Naive thymus-derived CD4-positive, alpha-beta T cell (primary cell): Measurements from ENCODE around the gene ZCCHC8. TPM values are rescaled to one million over a fixed set of nuclear protein-coding genes. Genes with fewer than 3 reads are reported as not detected.
"Not testable (repeated sequence)": the region's sequence is repeated elsewhere in the genome, so short reads cannot be mapped to it uniquely, and the experiment has no call there.

Experiments used
- ATAC-seq: fragments of 150-1000 bp; cut with Tn5 transposase; 2 replicates; pipeline ENCODE4 v1.10.0; 2021; ENCODE audit warnings: mild to moderate bottlenecking, moderate library complexity
- CTCF ChIA-PET: fragments of 350-600 bp; sonication (Branson Sonifier 250); formaldehyde crosslinking; loops from one replicate; lab custom pipeline; 2021; ENCODE audit warnings: antibody characterized with exemption; lab: Charles Lee
- POLR2A ChIA-PET: fragments of 350-600 bp; sonication (Branson Sonifier 250); formaldehyde crosslinking; loops from one replicate; lab custom pipeline; 2021; ENCODE audit warnings: antibody characterized with exemption, inconsistent platforms; lab: Charles Lee
- DNase-seq, 9 donors: peaks; one replicate each; pipeline versions ENCODE4 v3.0.0 to v3.0.0-alpha.2; 2020 to 2022; ENCODE audit warnings: mixed read lengths in 1 of 9
- H3K27ac ChIP-seq: one replicate; pipeline ENCODE4 v1.7.0; 2013; ENCODE audit warnings: mild to moderate bottlenecking, low read depth, low read length, moderate library complexity
- H3K27me3 ChIP-seq, 2 donors: one replicate each; pipeline ENCODE4 v1.7.0; 2013; ENCODE audit warnings: low read length in 2 of 2, mild to moderate bottlenecking in 2 of 2, moderate library complexity in 2 of 2; ENCODE audit not compliant: control insufficient read depth in 2 of 2, insufficient read depth in 2 of 2
- H3K36me3 ChIP-seq, 3 experiments: 1 replicate in 2 of 3; 2 replicates in 1 of 3; pipeline ENCODE4 v1.7.0; 2013; ENCODE audit warnings: low read length in 3 of 3, mild to moderate bottlenecking in 3 of 3, moderate library complexity in 1 of 3; ENCODE audit not compliant: insufficient read depth in 3 of 3, control insufficient read depth in 2 of 3
- H3K4me1 ChIP-seq, 2 donors: one replicate each; pipeline ENCODE4 v1.7.0; 2013; ENCODE audit warnings: low read length in 2 of 2, mild to moderate bottlenecking in 2 of 2, moderate library complexity in 1 of 2; ENCODE audit not compliant: control insufficient read depth in 2 of 2, insufficient read depth in 2 of 2
- H3K4me3 ChIP-seq: 2 replicates; pipeline ENCODE4 v1.7.0; 2013; ENCODE audit warnings: mild to moderate bottlenecking, low read length
- H3K9me3 ChIP-seq, 3 experiments: 1 replicate in 2 of 3; 2 replicates in 1 of 3; pipeline ENCODE4 v1.7.0; 2013; ENCODE audit warnings: low read length in 3 of 3; ENCODE audit not compliant: control insufficient read depth in 2 of 3
- H3K27ac Mint-ChIP-seq, 9 donors: one replicate each; pipeline ENCODE4 v1.8.0; 2020 to 2022; ENCODE audit warnings: mixed read lengths in 9 of 9, mild to moderate bottlenecking in 8 of 9, moderate library complexity in 5 of 9, inconsistent platforms in 2 of 9
- H3K27me3 Mint-ChIP-seq, 5 donors: one replicate each; pipeline ENCODE4 v1.8.0; 2021 to 2022; ENCODE audit warnings: mixed read lengths in 5 of 5, mild to moderate bottlenecking in 1 of 5
- H3K36me3 Mint-ChIP-seq, 5 donors: one replicate each; pipeline ENCODE4 v1.8.0; 2020 to 2022; ENCODE audit warnings: mixed read lengths in 5 of 5, mild to moderate bottlenecking in 3 of 5, inconsistent platforms in 1 of 5
- H3K4me1 Mint-ChIP-seq, 7 donors: one replicate each; pipeline ENCODE4 v1.8.0; 2020 to 2022; ENCODE audit warnings: mixed read lengths in 7 of 7, mild to moderate bottlenecking in 3 of 7, inconsistent platforms in 1 of 7
- H3K4me3 Mint-ChIP-seq, 10 donors: one replicate each; pipeline ENCODE4 v1.8.0; 2020 to 2022; ENCODE audit warnings: mild to moderate bottlenecking in 10 of 10, mixed read lengths in 10 of 10, moderate library complexity in 6 of 10, inconsistent platforms in 2 of 10
- H3K9me3 Mint-ChIP-seq, 11 donors: one replicate each; pipeline ENCODE4 v1.8.0; 2020 to 2022; ENCODE audit warnings: mixed read lengths in 11 of 11, mild to moderate bottlenecking in 4 of 11, inconsistent platforms in 1 of 11, moderate library complexity in 1 of 11
- intact Hi-C, 2 donors: fragments of 100-400 bp; cut with micrococcal nuclease; formaldehyde crosslinking; loops; one replicate each; pipeline ENCODE4 v1.15.1; 2023
- polyA plus RNA-seq, 2 donors: library from polyadenylated mRNA; unstranded; fragments of 300-500 nt; fragmentation: Illumina TruSeq; gene quantifications; one replicate each; pipeline ENCODE4 v1.2.3, GENCODE V29; 2021
- total RNA-seq, 6 experiments: library from RNA in 5 of 6; stranded (reverse) in 5 of 6; gene quantifications; 1 replicate in 5 of 6; 2 replicates in 1 of 6; pipeline ENCODE4 v1.2.3 and lab custom pipeline; 2021 to 2026

Gene ZCCHC8
- total and polyA plus RNA-seq, 7 experiments from 2014 or later, result 10.6 to 54.0 (median 45.1) TPM

DNA sequence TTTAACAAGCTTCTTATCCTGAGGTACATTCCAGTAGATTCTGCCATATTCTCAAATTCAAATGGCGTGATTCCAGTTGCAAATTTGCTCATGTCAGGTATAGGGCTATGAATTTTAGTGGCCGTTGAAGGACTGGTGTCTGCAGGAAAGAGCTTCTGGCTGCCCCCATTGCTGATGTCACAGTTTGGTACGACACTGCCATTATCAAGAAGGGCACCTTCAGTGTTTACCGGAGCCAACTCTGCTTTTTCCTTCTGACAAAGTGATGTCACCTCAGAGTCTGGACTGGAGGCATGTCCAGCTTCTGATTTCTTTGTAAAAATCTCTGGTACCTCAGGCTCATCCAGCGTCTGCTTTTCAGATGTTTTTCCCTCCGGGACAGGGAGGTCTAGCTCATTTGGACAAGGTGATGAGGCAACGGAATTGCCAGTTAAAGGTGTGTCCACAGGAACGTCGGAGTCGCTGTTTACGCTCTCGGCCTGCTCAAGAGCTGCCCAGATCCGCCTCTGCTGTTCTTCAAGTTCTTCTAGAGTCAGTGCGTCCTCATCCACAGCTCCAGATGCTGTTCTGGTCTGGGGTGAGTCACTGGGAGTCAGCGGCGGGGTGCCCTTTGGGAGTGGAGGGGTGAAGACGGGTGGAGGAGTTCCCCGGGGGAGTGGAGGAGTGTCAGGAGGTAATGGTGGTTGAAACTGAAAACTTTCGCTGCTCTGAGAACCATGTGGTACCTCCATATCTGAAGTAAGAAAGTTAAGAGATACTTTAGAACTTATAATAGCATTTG lies 27.0 kb downstream of the ZCCHC8 start:
- H3K9me3 ChIP-seq, result no peaks in the 10 kb centered on the region
- peaks cover 14 to 38% (median 19%) of the 10 kb centered on the region in 5 donors for H3K36me3 Mint-ChIP-seq
- H3K4me1 Mint-ChIP-seq, result peaks cover 1 to 23% (median 8%) of the 10 kb centered on the region in 7 donors
- no peak overlapping the region for H3K4me3 ChIP-seq
- intact Hi-C loops, result loop anchor here in 1 of 2 donors (10.0 kb wide), 1 partner anchor 139 kb away; no protein-coding TSS in a partner anchor
- no peaks in the 10 kb centered on the region for H3K27me3 Mint-ChIP-seq
- no peak for ATAC-seq
- POLR2A ChIA-PET, result interaction anchor here (1.5 to 4.0 kb wide), 2 partner anchors 53 to 74 kb away, joined by 6 to 40 read pairs; partner anchors contain the start of genes KNTC1 and RSRC2
- H3K27ac ChIP-seq, result no peak overlapping the region
- peak overlapping the region in 2 of 9 donors; percentile 33 to 65 for H3K27ac Mint-ChIP-seq
- CTCF ChIA-PET, result interaction anchor here (0.6 to 6.9 kb wide), 8 partner anchors 21 to 711 kb away, joined by 3 to 223 read pairs (median 3); partner anchors contain the start of genes CLIP1 and DENR
- H3K27me3 ChIP-seq, result no peaks in the 10 kb centered on the region
- no peaks in the 10 kb centered on the region for H3K9me3 Mint-ChIP-seq
- H3K36me3 ChIP-seq, result peaks cover 0 to 53% (median 8%) of the 10 kb centered on the region in 3 experiments
- H3K4me1 ChIP-seq, result no peaks in the 10 kb centered on the region
- peak in 1 of 9 donors; percentile 70 for DNase-seq
- no peak overlapping the region for H3K4me3 Mint-ChIP-seq

DNA sequence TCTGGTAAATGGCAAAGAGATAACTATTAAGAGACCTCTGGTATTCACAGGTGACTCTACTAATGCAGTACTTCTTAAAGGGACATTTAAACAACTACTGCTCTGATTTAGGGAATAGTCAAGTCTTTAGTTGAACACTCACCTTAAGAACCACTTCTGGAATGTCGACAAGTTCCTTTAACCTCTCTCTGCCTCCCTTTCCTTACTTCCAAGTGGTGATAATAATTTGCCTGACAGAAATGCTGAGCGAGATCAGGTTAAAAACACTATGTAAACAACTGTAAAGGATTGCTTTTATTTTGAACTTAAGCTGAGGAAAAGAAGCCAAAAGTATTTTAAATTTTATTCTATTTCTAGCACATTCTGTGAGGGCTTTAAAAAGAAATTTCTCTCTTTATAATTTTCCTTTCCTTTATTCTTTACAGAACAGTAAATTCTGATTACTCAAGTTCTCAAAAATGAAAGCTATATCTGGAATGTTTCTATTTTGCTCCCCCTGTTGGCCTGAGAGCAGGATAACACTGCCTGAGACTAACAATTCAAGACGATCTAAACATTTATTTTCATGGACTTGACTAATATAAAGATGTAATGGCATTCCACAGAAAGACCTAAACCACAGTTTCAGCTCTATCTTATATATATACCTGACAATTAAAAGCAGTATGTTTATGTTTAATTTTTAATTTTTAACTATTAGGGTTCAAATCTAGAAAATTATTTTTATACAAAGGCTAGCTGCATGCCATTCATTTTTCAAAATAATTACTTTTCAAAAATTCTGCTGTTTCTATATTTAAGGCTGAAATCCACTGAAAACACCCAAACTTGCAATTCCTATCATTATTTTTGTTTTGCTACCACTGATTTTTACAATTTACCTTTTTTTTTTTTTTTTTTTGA lies 29.2 kb downstream of the ZCCHC8 start:
- H3K36me3 ChIP-seq, result peaks cover 0 to 32% (median 8%) of the 10 kb centered on the region in 3 experiments
- no peaks in the 10 kb centered on the region for H3K27me3 ChIP-seq
- H3K9me3 ChIP-seq, result no peaks in the 10 kb centered on the region
- ATAC-seq, result peak; percentile 86
- no peak overlapping the region for H3K4me3 ChIP-seq
- H3K4me1 ChIP-seq, result no peaks in the 10 kb centered on the region
- no peak overlapping the region for H3K27ac ChIP-seq
- DNase-seq, result peak in 7 of 9 donors; percentile 26 to 68 (median 64)
- peaks cover 5 to 25% (median 9%) of the 10 kb centered on the region in 5 donors for H3K36me3 Mint-ChIP-seq
- ChIA-PET CTCF (interaction anchor here (0.5 to 6.9 kb wide), 23 partner anchors 9 to 1470 kb away, joined by 3 to 223 read pairs (median 4); partner anchors contain the start of gene CLIP1), POLR2A (interaction anchor here (0.6 to 4.0 kb wide), 7 partner anchors 13 to 373 kb away, joined by 3 to 40 read pairs (median 3); no protein-coding TSS in a partner anchor)
- no peak overlapping the region for H3K4me3 Mint-ChIP-seq
- intact Hi-C loops, result loop anchor here (1.0 to 10.0 kb wide), 6 partner anchors 18 to 137 kb away; partner anchors contain the start of gene CLIP1 (in 1 of the 2)
- peak overlapping the region in 8 of 9 donors; percentile 5 to 77 (median 46) for H3K27ac Mint-ChIP-seq
- H3K9me3 Mint-ChIP-seq, result no peaks in the 10 kb centered on the region
- no peaks in the 10 kb centered on the region for H3K27me3 Mint-ChIP-seq
- H3K4me1 Mint-ChIP-seq, result peaks cover 1 to 23% (median 8%) of the 10 kb centered on the region in 7 donors

DNA sequence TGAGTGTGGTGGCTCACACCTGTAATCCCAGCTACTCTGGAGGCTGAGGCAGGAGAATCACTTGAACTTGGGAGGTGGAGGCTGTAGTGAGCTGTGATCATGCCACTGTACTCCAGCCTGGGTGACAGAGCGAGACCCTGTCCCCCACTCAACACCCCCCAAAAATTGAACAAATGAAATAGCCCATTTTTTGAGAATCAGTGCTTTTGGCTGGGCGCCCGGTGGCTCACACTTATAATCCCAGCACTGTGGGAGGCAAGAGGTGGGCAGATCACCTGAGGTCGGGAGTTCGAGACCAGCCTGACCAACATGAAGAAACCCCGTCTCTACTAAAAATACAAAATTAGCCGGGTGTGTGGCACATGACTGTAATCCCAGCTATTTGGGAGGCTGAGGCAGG lies 30.2 kb downstream of the ZCCHC8 start:
- H3K9me3 Mint-ChIP-seq, result not testable (repeated sequence)
- peak overlapping the region in 1 of 9 donors; percentile 46 for H3K27ac Mint-ChIP-seq
- CTCF ChIA-PET, result interaction anchor here (0.7 to 6.9 kb wide), 8 partner anchors 18 to 1469 kb away, joined by 3 to 223 read pairs (median 4); partner anchors contain the start of gene CLIP1

DNA sequence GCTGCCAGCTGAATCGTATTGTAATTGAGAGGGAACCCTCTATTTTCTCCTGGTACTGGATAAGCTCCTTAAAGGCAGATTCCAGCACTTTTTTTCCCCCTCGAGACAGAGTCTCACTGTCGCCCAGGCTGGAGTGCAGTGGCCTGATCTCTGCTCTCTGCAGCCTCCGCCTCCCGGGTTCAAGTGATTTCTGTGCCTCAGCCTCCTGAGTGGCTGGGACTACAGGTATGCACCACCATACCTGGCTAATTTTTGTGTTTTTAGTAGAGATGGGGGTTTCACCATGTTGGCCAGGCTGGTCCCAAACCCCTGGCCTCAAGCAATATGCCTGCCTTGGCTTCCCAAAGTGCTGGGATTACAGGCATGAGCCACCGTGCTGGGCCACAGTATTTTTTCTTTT lies 30.9 kb downstream of the ZCCHC8 start:
- H3K27me3 Mint-ChIP-seq, H3K4me3 ChIP-seq, H3K9me3 Mint-ChIP-seq, H3K4me3 Mint-ChIP-seq, H3K9me3 ChIP-seq, DNase-seq, ATAC-seq, H3K4me1 ChIP-seq, H3K27me3 ChIP-seq, H3K27ac ChIP-seq: not testable (repeated sequence)
- Mint-ChIP-seq H3K36me3 (peaks cover 0 to 11% (median 0%) of the 10 kb centered on the region in 5 donors), H3K4me1 (peaks cover 0 to 14% (median 8%) of the 10 kb centered on the region in 7 donors), H3K27ac (peak overlapping the region in 1 of 9 donors; percentile 62)
- ChIA-PET POLR2A (interaction anchor here (4.0 kb wide), 1 partner anchor 70 kb away, joined by 40 read pairs; no protein-coding TSS in a partner anchor), CTCF (interaction anchor here (0.7 to 6.9 kb wide), 2 partner anchors 44 to 71 kb away, joined by 3 to 223 read pairs; no protein-coding TSS in a partner anchor)
- peaks cover 0 to 14% (median 0%) of the 10 kb centered on the region in 3 experiments for H3K36me3 ChIP-seq
- intact Hi-C loops, result loop anchor here in 1 of 2 donors (10.0 kb wide), 1 partner anchor 135 kb away; no protein-coding TSS in a partner anchor

More for the DNA sequence above, 30.2 kb downstream of the ZCCHC8 start:
- intact Hi-C loops, result loop anchor here in 1 of 2 donors (10.0 kb wide), 1 partner anchor 136 kb away; no protein-coding TSS in a partner anchor
- POLR2A ChIA-PET, result interaction anchor here (0.6 to 4.0 kb wide), 2 partner anchors 71 to 271 kb away, joined by 3 to 40 read pairs; no protein-coding TSS in a partner anchor
- H3K4me3 Mint-ChIP-seq, H3K27me3 Mint-ChIP-seq, H3K4me3 ChIP-seq, H3K4me1 ChIP-seq, DNase-seq, ATAC-seq, H3K27me3 ChIP-seq, H3K27ac ChIP-seq, H3K9me3 ChIP-seq: not testable (repeated sequence)
- Mint-ChIP-seq H3K36me3 (peaks cover 4 to 16% (median 4%) of the 10 kb centered on the region in 5 donors), H3K4me1 (peaks cover 0 to 19% (median 8%) of the 10 kb centered on the region in 7 donors)
- peaks cover 0 to 22% (median under 1%) of the 10 kb centered on the region in 3 experiments for H3K36me3 ChIP-seq

DNA sequence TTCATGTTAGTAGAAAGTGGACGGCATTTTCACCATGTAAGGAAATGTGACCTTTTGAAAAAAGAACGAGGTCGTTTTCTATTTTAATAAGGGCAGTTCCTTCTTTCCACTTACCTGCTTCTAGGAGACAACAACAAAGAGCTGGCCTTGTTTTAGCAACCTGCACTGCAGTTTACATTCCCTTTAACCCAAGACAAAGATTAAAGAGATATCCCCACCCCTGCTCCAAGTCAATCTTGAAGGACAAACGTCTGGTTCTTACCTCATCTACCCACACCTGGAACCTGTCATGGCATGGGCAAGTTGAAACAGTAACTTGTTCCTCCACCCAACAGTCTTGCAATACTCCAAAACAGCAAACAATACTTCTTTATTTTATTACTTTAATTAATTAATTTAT lies 32.7 kb downstream of the ZCCHC8 start:
- Mint-ChIP-seq H3K27ac (no peak overlapping the region), H3K9me3 (no peaks in the 10 kb centered on the region), H3K36me3 (peaks cover 0 to under 1% (median 0%) of the 10 kb centered on the region in 5 donors), H3K4me3 (no peak overlapping the region), H3K27me3 (no peaks in the 10 kb centered on the region), H3K4me1 (peaks cover 0 to 10% (median 7%) of the 10 kb centered on the region in 7 donors)
- Histone ChIP-seq H3K4me3 (no peak overlapping the region), H3K27me3 (no peaks in the 10 kb centered on the region), H3K9me3 (no peaks in the 10 kb centered on the region), H3K36me3 (no peaks in the 10 kb centered on the region), H3K4me1 (no peaks in the 10 kb centered on the region), H3K27ac (no peak overlapping the region)
- DNase-seq (no peak), ATAC-seq (no peak)
- CTCF ChIA-PET, result interaction anchor here (0.6 kb wide), 1 partner anchor 552 kb away, joined by 4 read pairs; no protein-coding TSS in a partner anchor
- intact Hi-C loops, result no loop called here
- POLR2A ChIA-PET, result interaction anchor here (0.7 kb wide), 1 partner anchor 80 kb away, joined by 3 read pairs; no protein-coding TSS in a partner anchor
